SU-DHL-6 (cell line): ENCODE data around the gene AMER2.

Experiments
- H2AFZ ChIP-seq: fragments of 200-600 bp; sonication (generic); 2 replicates; pipeline ENCODE4 v1.6.1; 2014; ENCODE audit warnings: low read depth, mild to moderate bottlenecking, moderate library complexity, mixed read lengths, antibody characterized with exemption, low read length; ENCODE audit not compliant: severe bottlenecking
- H3F3A ChIP-seq: fragments of 200-600 bp; shearing (Covaris generic); 2 replicates; pipeline ENCODE4 v1.6.0; 2016; ENCODE audit warnings: antibody characterized with exemption, mild to moderate bottlenecking; ENCODE audit not compliant: insufficient read depth
- H3K27ac ChIP-seq: fragments of 200-600 bp; sonication (generic); 2 replicates; pipeline ENCODE4 v1.5.1; 2016; ENCODE audit warnings: low read depth, mild to moderate bottlenecking, low read length, moderate library complexity, mixed read lengths
- H3K27me3 ChIP-seq: fragments of 200-600 bp; sonication (generic), shearing (Covaris generic); 2 replicates; pipeline ENCODE4 v1.6.0; 2014; ENCODE audit warnings: mild to moderate bottlenecking, low read length
- H3K36me3 ChIP-seq: fragments of 200-600 bp; sonication (generic); 2 replicates; pipeline ENCODE4 v1.6.1; 2014; ENCODE audit warnings: mild to moderate bottlenecking, low read length, mixed read lengths
- H3K4me2 ChIP-seq: fragments of 300-600, 200-600 bp; shearing (Covaris generic), sonication (generic); 2 replicates; pipeline ENCODE4 v1.6.0; 2014; ENCODE audit warnings: low read length, low read depth, mild to moderate bottlenecking; ENCODE audit not compliant: poor library complexity, severe bottlenecking
- H3K4me3 ChIP-seq: fragments of 200-600 bp; sonication (generic); 2 replicates; pipeline ENCODE4 v1.5.1; 2014; ENCODE audit warnings: antibody characterized with exemption, low read length, mild to moderate bottlenecking, mixed read lengths; ENCODE audit not compliant: insufficient read depth, poor library complexity, severe bottlenecking
- H3K79me2 ChIP-seq: fragments of 200-600 bp; sonication (generic); 2 replicates; pipeline ENCODE4 v1.6.1; 2014; ENCODE audit warnings: mild to moderate bottlenecking, low read length, moderate library complexity; ENCODE audit not compliant: insufficient read depth
- H3K9ac ChIP-seq: fragments of 200-600 bp; sonication (generic); 2 replicates; pipeline ENCODE4 v1.7.0; 2014; ENCODE audit warnings: mild to moderate bottlenecking, low read length
- H3K9me2 ChIP-seq: fragments of 200-600 bp; sonication (generic); replicated peaks from 2 replicates; pipeline ENCODE4 v1.6.1; 2014; ENCODE audit warnings: low read length; ENCODE audit not compliant: insufficient read depth
- H3K9me3 ChIP-seq: fragments of 200-600 bp; sonication (generic); 2 replicates; pipeline ENCODE4 v1.6.1; 2014; ENCODE audit warnings: low read length, mixed read lengths; ENCODE audit not compliant: insufficient read depth
- H4K20me1 ChIP-seq: fragments of 200-600 bp; sonication (generic); 2 replicates; pipeline ENCODE4 v1.6.1; 2014; ENCODE audit warnings: low read depth, mild to moderate bottlenecking, antibody characterized with exemption, low read length, moderate library complexity, mixed read lengths
- EZH2phosphoT487 ChIP-seq: fragments of 200-600 bp; sonication (generic), shearing (Covaris generic); conservative IDR thresholded peaks from 2 replicates; pipeline ENCODE4 v1.6.1; 2018; ENCODE audit warnings: mild to moderate bottlenecking, antibody characterized with exemption, low read length, moderate library complexity, mixed read lengths
- TF ChIP-seq, protein P1 (sequence below): fragments of 200-600 bp; sonication (generic); IDR thresholded peaks from one replicate; pipeline ENCODE4 v1.5.1; 2017; ENCODE audit warnings: antibody characterized with exemption, mild to moderate bottlenecking, low read length, moderate library complexity; ENCODE audit not compliant: insufficient read depth, poor library complexity, severe bottlenecking

AMER2 gene

DNA sequence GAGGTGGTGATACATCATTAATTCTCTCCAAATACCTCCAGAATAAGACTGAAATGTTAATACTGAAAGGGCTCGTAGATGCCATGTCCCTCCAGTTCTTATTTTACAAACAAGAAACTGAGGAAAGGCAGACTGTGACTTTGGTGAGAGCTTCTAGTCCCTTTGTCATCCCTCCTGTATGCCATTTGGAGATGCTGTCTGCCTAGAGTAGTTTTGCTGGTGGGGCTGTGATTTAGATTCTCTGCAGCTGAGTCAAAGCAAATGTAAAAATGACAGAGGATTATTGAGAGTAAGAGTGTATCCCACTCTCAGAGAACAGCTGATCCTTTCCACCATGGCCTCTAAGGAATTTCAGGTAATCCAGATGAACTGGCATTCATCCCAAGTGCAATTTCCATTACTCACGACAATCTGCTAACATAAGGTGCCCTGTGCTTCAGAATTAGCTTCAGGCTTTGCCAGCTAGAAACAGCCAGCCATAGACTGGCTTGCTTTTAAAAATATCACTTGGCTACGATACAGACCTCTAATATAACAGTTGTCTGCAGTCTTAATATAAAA, 59.3 kb downstream of the AMER2 start:
- H3K9ac ChIP-seq: no peak overlapping the region
- H3K36me3 ChIP-seq: no peaks in the 10 kb centered on the region
- H3K27ac ChIP-seq: no peak overlapping the region
- H3K4me2 ChIP-seq: no peak overlapping the region
- no peak overlapping the region for H3K4me3 ChIP-seq
- H4K20me1 ChIP-seq: no peaks in the 10 kb centered on the region
- H3K9me3 ChIP-seq: no peaks in the 10 kb centered on the region
- no peaks in the 10 kb centered on the region for H3K27me3 ChIP-seq
- H3K79me2 ChIP-seq: no peaks in the 10 kb centered on the region
- TF ChIP-seq, protein P1, sequence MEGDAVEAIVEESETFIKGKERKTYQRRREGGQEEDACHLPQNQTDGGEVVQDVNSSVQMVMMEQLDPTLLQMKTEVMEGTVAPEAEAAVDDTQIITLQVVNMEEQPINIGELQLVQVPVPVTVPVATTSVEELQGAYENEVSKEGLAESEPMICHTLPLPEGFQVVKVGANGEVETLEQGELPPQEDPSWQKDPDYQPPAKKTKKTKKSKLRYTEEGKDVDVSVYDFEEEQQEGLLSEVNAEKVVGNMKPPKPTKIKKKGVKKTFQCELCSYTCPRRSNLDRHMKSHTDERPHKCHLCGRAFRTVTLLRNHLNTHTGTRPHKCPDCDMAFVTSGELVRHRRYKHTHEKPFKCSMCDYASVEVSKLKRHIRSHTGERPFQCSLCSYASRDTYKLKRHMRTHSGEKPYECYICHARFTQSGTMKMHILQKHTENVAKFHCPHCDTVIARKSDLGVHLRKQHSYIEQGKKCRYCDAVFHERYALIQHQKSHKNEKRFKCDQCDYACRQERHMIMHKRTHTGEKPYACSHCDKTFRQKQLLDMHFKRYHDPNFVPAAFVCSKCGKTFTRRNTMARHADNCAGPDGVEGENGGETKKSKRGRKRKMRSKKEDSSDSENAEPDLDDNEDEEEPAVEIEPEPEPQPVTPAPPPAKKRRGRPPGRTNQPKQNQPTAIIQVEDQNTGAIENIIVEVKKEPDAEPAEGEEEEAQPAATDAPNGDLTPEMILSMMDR: no peak
- TF ChIP-seq EZH2phosphoT487: no peak
- no peaks in the 10 kb centered on the region for H3K9me2 ChIP-seq
- no peaks in the 10 kb centered on the region for H3F3A ChIP-seq
- H2AFZ ChIP-seq: no peak overlapping the region
